Measurements from ENCODE around the gene STRIP2. TPM values are rescaled to one million over a fixed set of nuclear protein-coding genes. Genes with fewer than 3 reads are reported as not detected.
"Not testable (repeated sequence)": the region's sequence is repeated elsewhere in the genome, so short reads cannot be mapped to it uniquely, and the experiment has no call there.

STRIP2 gene
- total and polyA plus RNA-seq, 2 experiments from 2014 or later: 4.7 to 10.6 TPM

DNA sequence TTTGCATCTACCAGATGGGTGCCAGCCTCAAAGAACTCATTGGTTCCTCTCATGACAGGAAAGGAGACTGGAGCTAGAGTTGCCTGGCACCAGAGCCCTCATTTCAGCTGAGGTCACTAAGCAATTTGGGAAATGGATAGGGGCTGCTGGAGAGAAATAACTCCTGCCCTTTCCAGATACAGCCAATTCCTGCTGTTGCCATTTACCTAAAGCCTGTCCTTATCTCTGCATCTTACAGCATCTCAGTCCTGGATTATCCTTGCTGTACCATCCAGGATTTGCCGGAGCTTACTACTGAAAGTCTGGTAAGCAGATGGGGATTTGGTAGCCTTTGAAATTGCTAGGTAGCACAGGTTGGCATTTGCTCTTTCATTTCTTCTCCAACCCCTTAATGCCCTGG is 36.2 kb downstream of the STRIP2 start:
- H3K9me2 ChIP-seq (ENCODE audit: insufficient read depth): no peaks in the 10 kb centered on the region
- peaks cover 14% of the 10 kb centered on the region for H3K36me3 Mint-ChIP-seq (ENCODE audit: low read depth)
- H3F3A ChIP-seq (replicated peaks; ENCODE audit: low read depth): no peaks in the 10 kb centered on the region
- H3K36me3 ChIP-seq (ENCODE audit: insufficient read depth): peaks cover 6% of the 10 kb centered on the region; the same call in 1 of the 2 replicates
- DNase-seq (ENCODE audit: low spot score) (no peak), ATAC-seq (no peak; the same call in 2 of the 3 replicates)
- H2AFZ ChIP-seq: no peak overlapping the region
- peaks cover 15% of the 10 kb centered on the region for H3K4me1 ChIP-seq (ENCODE audit: insufficient read depth)
- peaks cover 4% of the 10 kb centered on the region for H3K27me3 Mint-ChIP-seq (ENCODE audit: insufficient read depth, low read depth, poor library complexity)
- no peak overlapping the region; the same call in 1 of the 2 replicates for H3K4me2 ChIP-seq
- H3K9me3 Mint-ChIP-seq: peaks cover 6% of the 10 kb centered on the region
- TF ChIP-seq, protein P1, sequence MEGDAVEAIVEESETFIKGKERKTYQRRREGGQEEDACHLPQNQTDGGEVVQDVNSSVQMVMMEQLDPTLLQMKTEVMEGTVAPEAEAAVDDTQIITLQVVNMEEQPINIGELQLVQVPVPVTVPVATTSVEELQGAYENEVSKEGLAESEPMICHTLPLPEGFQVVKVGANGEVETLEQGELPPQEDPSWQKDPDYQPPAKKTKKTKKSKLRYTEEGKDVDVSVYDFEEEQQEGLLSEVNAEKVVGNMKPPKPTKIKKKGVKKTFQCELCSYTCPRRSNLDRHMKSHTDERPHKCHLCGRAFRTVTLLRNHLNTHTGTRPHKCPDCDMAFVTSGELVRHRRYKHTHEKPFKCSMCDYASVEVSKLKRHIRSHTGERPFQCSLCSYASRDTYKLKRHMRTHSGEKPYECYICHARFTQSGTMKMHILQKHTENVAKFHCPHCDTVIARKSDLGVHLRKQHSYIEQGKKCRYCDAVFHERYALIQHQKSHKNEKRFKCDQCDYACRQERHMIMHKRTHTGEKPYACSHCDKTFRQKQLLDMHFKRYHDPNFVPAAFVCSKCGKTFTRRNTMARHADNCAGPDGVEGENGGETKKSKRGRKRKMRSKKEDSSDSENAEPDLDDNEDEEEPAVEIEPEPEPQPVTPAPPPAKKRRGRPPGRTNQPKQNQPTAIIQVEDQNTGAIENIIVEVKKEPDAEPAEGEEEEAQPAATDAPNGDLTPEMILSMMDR (conservative IDR thresholded peaks at IDR 0.05; ENCODE audit: low read depth in 2 of 2): no peak
- TF ChIP-seq ZNF331 (CRISPR knock-in tag; IDR thresholded peaks at IDR 0.05; ENCODE audit: low read depth): no peak
- TF ChIP-seq, protein P2, sequence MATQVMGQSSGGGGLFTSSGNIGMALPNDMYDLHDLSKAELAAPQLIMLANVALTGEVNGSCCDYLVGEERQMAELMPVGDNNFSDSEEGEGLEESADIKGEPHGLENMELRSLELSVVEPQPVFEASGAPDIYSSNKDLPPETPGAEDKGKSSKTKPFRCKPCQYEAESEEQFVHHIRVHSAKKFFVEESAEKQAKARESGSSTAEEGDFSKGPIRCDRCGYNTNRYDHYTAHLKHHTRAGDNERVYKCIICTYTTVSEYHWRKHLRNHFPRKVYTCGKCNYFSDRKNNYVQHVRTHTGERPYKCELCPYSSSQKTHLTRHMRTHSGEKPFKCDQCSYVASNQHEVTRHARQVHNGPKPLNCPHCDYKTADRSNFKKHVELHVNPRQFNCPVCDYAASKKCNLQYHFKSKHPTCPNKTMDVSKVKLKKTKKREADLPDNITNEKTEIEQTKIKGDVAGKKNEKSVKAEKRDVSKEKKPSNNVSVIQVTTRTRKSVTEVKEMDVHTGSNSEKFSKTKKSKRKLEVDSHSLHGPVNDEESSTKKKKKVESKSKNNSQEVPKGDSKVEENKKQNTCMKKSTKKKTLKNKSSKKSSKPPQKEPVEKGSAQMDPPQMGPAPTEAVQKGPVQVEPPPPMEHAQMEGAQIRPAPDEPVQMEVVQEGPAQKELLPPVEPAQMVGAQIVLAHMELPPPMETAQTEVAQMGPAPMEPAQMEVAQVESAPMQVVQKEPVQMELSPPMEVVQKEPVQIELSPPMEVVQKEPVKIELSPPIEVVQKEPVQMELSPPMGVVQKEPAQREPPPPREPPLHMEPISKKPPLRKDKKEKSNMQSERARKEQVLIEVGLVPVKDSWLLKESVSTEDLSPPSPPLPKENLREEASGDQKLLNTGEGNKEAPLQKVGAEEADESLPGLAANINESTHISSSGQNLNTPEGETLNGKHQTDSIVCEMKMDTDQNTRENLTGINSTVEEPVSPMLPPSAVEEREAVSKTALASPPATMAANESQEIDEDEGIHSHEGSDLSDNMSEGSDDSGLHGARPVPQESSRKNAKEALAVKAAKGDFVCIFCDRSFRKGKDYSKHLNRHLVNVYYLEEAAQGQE (IDR thresholded peaks at IDR 0.05; ENCODE audit: unreplicated experiment): no peak
- TF ChIP-seq POLR2AphosphoS5 (IDR thresholded peaks at IDR 0.05; ENCODE audit: low read depth): no peak
- TF ChIP-seq CREB1 (CRISPR knock-in tag; IDR thresholded peaks at IDR 0.05; ENCODE audit: low read depth): no peak
- no peak for TF ChIP-seq STAT1 (IDR thresholded peaks at IDR 0.05; ENCODE audit: unreplicated experiment)
- TF ChIP-seq, protein P3, sequence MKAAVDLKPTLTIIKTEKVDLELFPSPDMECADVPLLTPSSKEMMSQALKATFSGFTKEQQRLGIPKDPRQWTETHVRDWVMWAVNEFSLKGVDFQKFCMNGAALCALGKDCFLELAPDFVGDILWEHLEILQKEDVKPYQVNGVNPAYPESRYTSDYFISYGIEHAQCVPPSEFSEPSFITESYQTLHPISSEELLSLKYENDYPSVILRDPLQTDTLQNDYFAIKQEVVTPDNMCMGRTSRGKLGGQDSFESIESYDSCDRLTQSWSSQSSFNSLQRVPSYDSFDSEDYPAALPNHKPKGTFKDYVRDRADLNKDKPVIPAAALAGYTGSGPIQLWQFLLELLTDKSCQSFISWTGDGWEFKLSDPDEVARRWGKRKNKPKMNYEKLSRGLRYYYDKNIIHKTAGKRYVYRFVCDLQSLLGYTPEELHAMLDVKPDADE (IDR thresholded peaks at IDR 0.05): no peak
- TF ChIP-seq EZH2phosphoT487 (IDR thresholded peaks at IDR 0.05; ENCODE audit: unreplicated experiment): no peak
- H3K27ac Mint-ChIP-seq: no peak overlapping the region; the same call in 1 of the 2 replicates
- H3K27me3 ChIP-seq (ENCODE audit: insufficient read depth): no peaks in the 10 kb centered on the region
- no peak overlapping the region for H3K27ac ChIP-seq (ENCODE audit: low read depth)
- no peak overlapping the region for H3K4me3 ChIP-seq
- H4K20me1 ChIP-seq (replicated peaks; ENCODE audit: insufficient read depth): no peaks in the 10 kb centered on the region; the same call in 1 of the 2 replicates
- no peaks in the 10 kb centered on the region for H3K79me2 ChIP-seq (replicated peaks; ENCODE audit: insufficient read depth)
- no peak overlapping the region for H3K4me3 Mint-ChIP-seq
- peaks cover 26% of the 10 kb centered on the region for H3K4me1 Mint-ChIP-seq

DNA sequence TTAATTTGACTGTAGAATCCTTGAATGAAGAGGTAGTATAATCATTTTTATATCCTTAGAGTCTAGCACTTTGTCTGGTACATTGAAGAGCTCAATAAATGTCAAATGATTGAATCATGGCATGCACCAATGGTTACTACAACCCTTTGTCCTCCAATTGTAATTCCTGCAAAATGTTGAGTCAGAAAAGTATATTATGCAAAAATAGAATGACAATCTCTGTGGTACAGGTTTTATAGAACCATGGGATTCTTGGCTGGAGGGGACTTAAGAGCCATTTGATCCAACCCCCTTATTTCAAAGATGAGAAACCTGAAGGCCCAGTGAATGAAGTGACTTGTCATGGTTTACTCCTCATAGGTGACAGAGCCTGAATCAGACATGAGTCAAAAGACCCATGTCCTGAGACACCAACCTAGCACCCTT is 37.2 kb downstream of the STRIP2 start:
- peaks cover 15% of the 10 kb centered on the region for H3K4me1 ChIP-seq (ENCODE audit: insufficient read depth)
- 0 out of 2 replicates have a peak, but pooled peaks cover 6% of the 10 kb centered on the region for H3K36me3 ChIP-seq (ENCODE audit: insufficient read depth)
- H3K27ac ChIP-seq (ENCODE audit: low read depth): no peak overlapping the region
- no peak overlapping the region for H2AFZ ChIP-seq
- Mint-ChIP-seq H3K27ac (no peak overlapping the region), H3K4me1 (peaks cover 26% of the 10 kb centered on the region), H3K36me3 (ENCODE audit: low read depth) (peaks cover 21% of the 10 kb centered on the region), H3K9me3 (peaks cover 12% of the 10 kb centered on the region), H3K4me3 (no peak overlapping the region), H3K27me3 (ENCODE audit: insufficient read depth, low read depth, poor library complexity) (peaks cover 8% of the 10 kb centered on the region)
- no peaks in the 10 kb centered on the region for H3K79me2 ChIP-seq (replicated peaks; ENCODE audit: insufficient read depth)
- TF ChIP-seq ZNF114 (CRISPR knock-in tag; IDR thresholded peaks at IDR 0.05): no peak
- no peak for TF ChIP-seq ZNF331 (CRISPR knock-in tag; IDR thresholded peaks at IDR 0.05; ENCODE audit: low read depth)
- TF ChIP-seq, protein P1 (conservative IDR thresholded peaks at IDR 0.05; ENCODE audit: low read depth in 2 of 2): no peak
- no peak for TF ChIP-seq CREB1 (CRISPR knock-in tag; IDR thresholded peaks at IDR 0.05; ENCODE audit: low read depth)
- TF ChIP-seq EZH2 (IDR thresholded peaks at IDR 0.05; ENCODE audit: low read depth, unreplicated experiment): no peak
- no peaks in the 10 kb centered on the region for H3F3A ChIP-seq (replicated peaks; ENCODE audit: low read depth)
- no peak for ATAC-seq
- no peaks in the 10 kb centered on the region for H3K27me3 ChIP-seq (ENCODE audit: insufficient read depth)
- no peaks in the 10 kb centered on the region for H4K20me1 ChIP-seq (replicated peaks; ENCODE audit: insufficient read depth)
- no peak overlapping the region for H3K4me2 ChIP-seq
- no peak overlapping the region for H3K4me3 ChIP-seq
- no peak for DNase-seq (ENCODE audit: low spot score)
- no peaks in the 10 kb centered on the region for H3K9me2 ChIP-seq (ENCODE audit: insufficient read depth)

DNA sequence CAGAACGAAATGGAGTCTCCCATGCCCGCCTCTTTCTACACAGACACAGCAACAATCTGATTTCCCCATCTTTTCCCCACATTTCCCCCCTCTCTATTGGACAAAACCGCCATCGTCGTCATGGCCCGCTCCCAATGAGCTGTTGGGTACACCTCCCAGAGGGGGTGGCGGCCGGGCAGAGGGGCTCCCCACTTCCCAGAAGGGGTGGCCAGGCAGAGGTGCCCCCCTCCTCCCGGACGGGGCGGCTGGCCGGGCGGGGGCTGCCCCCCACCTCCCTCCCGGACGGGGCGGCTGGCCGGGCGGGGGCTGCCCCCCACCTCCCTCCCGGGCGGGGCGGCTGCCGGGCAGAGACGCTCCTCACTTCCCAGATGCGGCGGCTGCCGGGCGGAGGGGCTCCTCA is 41.7 kb downstream of the STRIP2 start:
- not testable (repeated sequence) for H3K4me3 Mint-ChIP-seq

More for the DNA sequence above, 41.7 kb downstream of the STRIP2 start:
- H3K36me3 ChIP-seq (ENCODE audit: insufficient read depth); H3F3A ChIP-seq (replicated peaks; ENCODE audit: low read depth); H3K4me1 ChIP-seq (ENCODE audit: insufficient read depth); H2AFZ ChIP-seq; H4K20me1 ChIP-seq (replicated peaks; ENCODE audit: insufficient read depth); H3K27me3 ChIP-seq (ENCODE audit: insufficient read depth); ATAC-seq; H3K27ac Mint-ChIP-seq; H3K4me2 ChIP-seq; H3K79me2 ChIP-seq (replicated peaks; ENCODE audit: insufficient read depth); DNase-seq (ENCODE audit: low spot score); H3K27ac ChIP-seq (ENCODE audit: low read depth); H3K9me2 ChIP-seq (ENCODE audit: insufficient read depth); H3K4me3 ChIP-seq; H3K4me1 Mint-ChIP-seq: not testable (repeated sequence)
- Mint-ChIP-seq H3K36me3 (ENCODE audit: low read depth) (peaks cover 40% of the 10 kb centered on the region), H3K27me3 (ENCODE audit: insufficient read depth, low read depth, poor library complexity) (peaks cover 10% of the 10 kb centered on the region), H3K9me3 (peaks cover 24% of the 10 kb centered on the region)
